Measurements from ENCODE around the gene TCEAL5.
"Not testable (repeated sequence)": the region's sequence is repeated elsewhere in the genome, so short reads cannot be mapped to it uniquely, and the experiment has no call there.

Gene TCEAL5, protein sequence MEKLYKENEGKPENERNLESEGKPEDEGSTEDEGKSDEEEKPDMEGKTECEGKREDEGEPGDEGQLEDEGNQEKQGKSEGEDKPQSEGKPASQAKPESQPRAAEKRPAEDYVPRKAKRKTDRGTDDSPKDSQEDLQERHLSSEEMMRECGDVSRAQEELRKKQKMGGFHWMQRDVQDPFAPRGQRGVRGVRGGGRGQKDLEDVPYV

DNA sequence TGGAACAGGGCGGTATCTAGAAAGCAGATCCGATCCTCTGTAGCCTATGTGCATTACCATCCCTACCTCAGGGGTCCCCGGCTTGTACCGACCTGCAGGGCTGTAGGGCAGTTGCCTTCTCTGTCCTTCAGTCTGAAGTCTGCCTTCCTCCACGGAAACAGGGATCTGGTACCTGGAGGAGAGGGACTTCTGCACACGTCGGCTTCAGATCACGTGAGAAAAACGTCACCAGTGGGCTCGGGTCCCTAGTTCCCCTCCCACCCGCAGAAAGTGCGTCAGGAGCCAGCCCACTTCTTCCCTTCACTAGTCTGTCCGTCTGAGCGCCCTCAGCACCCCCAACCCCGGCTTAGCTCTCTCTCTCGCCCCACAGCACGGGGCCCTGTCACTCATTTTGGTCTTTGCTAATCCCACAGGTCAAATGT is at the start of gene TCEAL5:
Gene TCEAL5, minus strand, starts transcription at position 170 of the 422 bp plus-strand sequence. CDS start 2,187 bp downstream, outside the sequence.
- no peak for DNase-seq

GRCh38 chrX:103311399-103311780 is 34.8 kb upstream of the TCEAL5 start:
- DNase-seq = no peak

DNA sequence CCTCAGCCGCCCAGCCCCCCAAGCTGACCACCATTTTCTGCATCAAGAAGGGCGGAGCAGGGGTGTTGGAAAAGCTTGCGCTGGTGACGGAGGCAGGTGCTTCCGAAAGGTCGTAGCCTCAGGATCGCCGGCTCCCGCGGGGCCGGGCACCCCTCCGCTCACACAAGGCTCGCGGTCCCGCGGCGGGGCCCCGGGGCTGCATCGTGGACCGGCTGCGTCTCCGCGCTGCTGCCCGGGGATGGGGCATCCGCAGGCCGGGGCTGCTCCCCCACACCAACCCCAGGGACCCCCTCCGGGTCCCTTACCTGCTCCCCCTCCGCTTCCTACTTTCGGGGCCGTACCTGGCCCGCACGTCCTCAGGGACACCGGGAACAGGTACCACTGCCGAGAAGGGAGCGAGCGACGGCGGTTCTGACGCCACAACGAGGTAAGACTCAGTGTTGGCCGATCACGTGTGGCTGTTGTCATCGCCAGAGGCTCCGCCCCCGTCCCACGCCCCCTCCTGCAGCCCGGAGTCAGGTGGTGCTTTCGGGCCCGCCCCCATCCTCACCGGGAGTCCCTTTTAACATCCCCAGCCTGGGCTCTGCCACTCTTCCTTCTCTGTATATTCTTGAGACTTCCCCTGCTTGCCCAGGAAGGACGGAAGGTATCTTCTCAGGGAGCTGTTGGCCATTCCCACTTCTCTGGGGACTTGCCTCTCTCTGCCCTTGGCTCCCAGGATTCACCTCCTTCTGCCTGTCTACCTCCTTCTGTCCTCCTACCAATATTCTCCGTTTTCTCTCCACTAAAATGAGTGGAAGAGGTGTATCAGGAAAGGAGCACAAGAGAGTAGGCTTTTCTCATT is 34.2 kb upstream of the TCEAL5 start, which contains the start of gene BEX2:
Gene BEX2, minus strand, starts transcription at position 436 of the 844 bp plus-strand sequence. CDS start 1,014 bp downstream, outside the sequence.
- peak; percentile 73 for DNase-seq

GRCh38 chrX:103309860-103310554 is 33.5 kb upstream of the TCEAL5 start:
- no peak for DNase-seq

- DNase-seq = not testable (repeated sequence)
Observed at GRCh38 chrX:103305666-103306065, 29.1 kb upstream of the TCEAL5 start.

DNA sequence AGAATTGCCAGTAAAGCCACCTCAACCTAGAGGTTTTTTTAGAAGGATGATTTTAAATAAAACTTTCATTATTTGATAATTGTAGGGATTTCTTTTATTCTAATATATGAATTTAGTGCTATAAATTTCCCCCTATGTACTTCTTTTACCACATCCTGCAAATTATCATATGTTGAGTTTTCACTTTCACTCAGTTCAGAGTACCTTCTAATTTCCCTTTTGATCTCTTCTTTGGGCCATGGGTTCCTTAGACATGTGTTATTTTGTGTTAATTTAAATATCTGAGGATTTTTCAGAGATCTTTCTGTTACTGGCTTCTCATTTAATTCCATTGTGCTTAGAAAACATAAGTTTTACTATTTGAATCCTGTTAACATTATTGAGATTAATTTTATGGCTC is 28.2 kb upstream of the TCEAL5 start:
- DNase-seq = no peak

- DNase-seq = no peak
Observed at GRCh38 chrX:103293118-103293517, 16.6 kb upstream of the TCEAL5 start.

DNA sequence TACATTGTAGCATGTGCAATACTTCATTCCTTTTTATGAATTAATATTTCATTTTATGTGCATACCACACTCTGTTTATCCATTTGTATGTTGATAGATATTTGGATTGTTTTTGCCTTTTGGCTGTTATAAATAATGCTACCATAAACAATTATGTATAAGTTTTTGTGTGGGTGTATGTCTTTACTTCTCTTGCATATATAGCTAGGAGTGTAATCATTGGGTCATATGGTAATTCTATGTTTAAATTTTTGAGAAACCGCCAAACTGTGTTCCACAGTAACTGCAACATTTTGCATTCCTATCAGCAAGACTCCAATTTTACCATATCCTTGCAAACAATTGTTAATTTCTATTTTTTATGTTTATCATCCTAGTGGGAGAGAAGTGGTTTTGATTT is 3.1 kb upstream of the TCEAL5 start:
- no peak for DNase-seq

- no peak for DNase-seq
Observed at GRCh38 chrX:103275947-103276567, 493 bp downstream of the TCEAL5 start.

DNA sequence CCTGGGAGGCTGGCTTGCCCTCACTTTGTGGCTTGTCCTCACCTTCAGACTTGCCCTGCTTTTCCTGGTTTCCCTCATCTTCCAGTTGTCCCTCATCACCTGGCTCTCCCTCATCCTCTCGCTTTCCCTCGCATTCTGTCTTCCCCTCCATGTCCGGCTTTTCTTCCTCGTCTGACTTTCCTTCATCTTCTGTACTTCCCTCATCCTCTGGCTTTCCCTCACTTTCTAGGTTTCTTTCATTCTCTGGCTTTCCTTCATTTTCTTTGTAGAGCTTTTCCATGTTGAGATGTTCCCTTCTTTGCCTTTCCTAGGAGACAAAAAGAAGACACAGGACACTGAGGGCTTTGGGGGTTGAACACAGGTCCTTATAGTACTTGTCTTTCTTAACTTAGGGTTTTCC is 2.3 kb downstream of the TCEAL5 start:
- DNase-seq = no peak

- DNase-seq = no peak
Observed at GRCh38 chrX:103258275-103258674, 18.3 kb downstream of the TCEAL5 start.

DNA sequence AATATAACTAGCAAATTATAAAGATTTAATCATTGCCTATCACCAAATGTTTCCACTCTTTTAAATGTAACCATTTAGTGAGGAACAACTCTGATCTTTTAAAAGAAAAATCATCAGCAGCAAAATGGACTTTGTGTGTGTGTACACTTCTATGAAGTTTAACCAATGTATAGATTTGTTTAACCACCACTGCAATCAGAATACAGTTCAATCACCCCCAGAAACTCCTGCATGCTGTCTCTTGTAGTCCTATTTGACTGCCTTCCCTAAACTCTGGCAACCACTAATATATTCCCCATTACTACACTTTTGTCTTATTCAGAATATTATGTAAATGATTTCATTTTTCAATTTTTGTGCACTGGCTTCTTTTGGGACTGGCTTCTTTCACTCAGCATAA is 19.9 kb downstream of the TCEAL5 start:
- no peak for DNase-seq

- peak; percentile 51 for DNase-seq
Observed at GRCh38 chrX:103254921-103255493, 21.5 kb downstream of the TCEAL5 start, which contains the start of gene TCEAL8. TCEAL8 (minus strand) TSS chrX:103255155; CDS start chrX:103253979, 1,176 bp downstream.

- peak; percentile 41 for DNase-seq
Observed at GRCh38 chrX:103254171-103254824, 22.3 kb downstream of the TCEAL5 start.

DNA sequence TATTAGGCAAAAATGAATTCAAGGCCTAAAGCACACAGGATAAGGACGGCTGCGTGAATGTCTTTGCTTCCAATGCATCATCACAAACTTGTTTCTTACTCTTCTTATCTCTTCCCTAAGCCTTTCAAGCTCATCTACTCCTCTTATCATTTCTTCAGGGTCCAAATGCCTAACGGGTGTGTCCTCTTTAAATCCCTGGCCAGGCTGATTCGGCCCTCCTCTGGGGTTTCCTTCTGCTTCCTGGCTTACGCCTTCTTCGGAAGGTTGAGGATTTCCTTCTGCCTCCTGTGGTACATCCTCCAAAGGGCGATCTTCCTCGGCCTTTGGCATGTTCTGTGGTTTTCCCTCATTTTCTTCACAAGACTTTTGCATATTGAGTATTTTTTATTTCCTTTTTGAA is 22.9 kb downstream of the TCEAL5 start:
- DNase-seq = no peak

DNA sequence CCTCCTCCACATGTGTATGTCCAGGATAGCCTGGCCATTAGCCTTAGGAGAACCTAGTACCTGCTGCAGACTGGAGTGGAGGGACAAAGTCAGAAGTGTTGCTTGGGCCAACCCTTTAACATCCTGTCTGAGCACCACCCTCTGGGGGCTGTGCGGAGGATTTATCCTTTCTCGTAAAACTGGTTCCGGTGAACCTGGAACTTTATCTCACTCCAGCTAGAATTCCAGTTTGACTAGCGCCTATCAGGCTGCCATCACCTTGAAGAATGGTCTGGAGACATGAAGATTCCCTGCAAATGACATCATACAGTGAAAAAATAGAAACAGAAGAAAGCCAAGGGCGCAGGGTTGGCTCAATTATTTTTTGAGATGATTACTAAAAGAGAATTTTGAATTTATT is 25.6 kb downstream of the TCEAL5 start:
- no peak for DNase-seq

GRCh38 chrX:103249805-103250204 is 26.7 kb downstream of the TCEAL5 start:
- DNase-seq = no peak

GRCh38 chrX:103248553-103248952 is 28.0 kb downstream of the TCEAL5 start:
- no peak for DNase-seq

GRCh38 chrX:103240155-103240554 is 36.4 kb downstream of the TCEAL5 start:
- DNase-seq = no peak

GRCh38 chrX:103236296-103236695 is 40.3 kb downstream of the TCEAL5 start:
- DNase-seq = no peak

- not testable (repeated sequence) for DNase-seq
Observed at GRCh38 chrX:103235608-103236007, 40.9 kb downstream of the TCEAL5 start.

GRCh38 chrX:103234869-103235268 is 41.7 kb downstream of the TCEAL5 start:
- no peak for DNase-seq

All from NCI-H774 (cell line).